Subcutaneous abdominal adipose tissue (tissue), 5 donors: Measurements from ENCODE around the gene EFHD1.
"Not testable (repeated sequence)": the region's sequence is repeated elsewhere in the genome, so short reads cannot be mapped to it uniquely, and the experiment has no call there.

ENCODE experiments used
- H3K27ac ChIP-seq: one replicate; pipeline ENCODE4 v1.7.0; 2013; ENCODE audit warnings: low read depth, mild to moderate bottlenecking, inconsistent platforms, low read length, moderate library complexity
- H3K27me3 ChIP-seq, 5 donors: one replicate each; pipeline ENCODE4 v1.7.0; 2013; ENCODE audit warnings: low read length in 5 of 5, inconsistent platforms in 1 of 5; ENCODE audit not compliant: control insufficient read depth in 5 of 5, insufficient read depth in 4 of 5
- H3K36me3 ChIP-seq, 5 donors: one replicate each; pipeline ENCODE4 v1.7.0; 2013; ENCODE audit warnings: low read length in 5 of 5; ENCODE audit not compliant: control insufficient read depth in 5 of 5, insufficient read depth in 5 of 5
- H3K4me1 ChIP-seq, 5 donors: one replicate each; pipeline ENCODE4 v1.7.0; 2013; ENCODE audit warnings: low read length in 5 of 5, mild to moderate bottlenecking in 3 of 5, moderate library complexity in 1 of 5; ENCODE audit not compliant: control insufficient read depth in 5 of 5, insufficient read depth in 5 of 5
- H3K4me3 ChIP-seq, 5 donors: one replicate each; pipeline ENCODE4 v1.7.0; 2013; ENCODE audit warnings: low read length in 5 of 5, low read depth in 1 of 5
- H3K9ac ChIP-seq, 5 donors: one replicate each; pipeline ENCODE4 v1.7.0; 2013; ENCODE audit warnings: low read length in 5 of 5, mild to moderate bottlenecking in 4 of 5, moderate library complexity in 3 of 5
- H3K9me3 ChIP-seq, 5 donors: one replicate each; pipeline ENCODE4 v1.7.0; 2013; ENCODE audit warnings: low read length in 5 of 5; ENCODE audit not compliant: control insufficient read depth in 5 of 5
- donor health status: healthy.
- donor health status: healthy.
- donor health status: healthy.
- donor health status: healthy.
- donor health status: healthy.

EFHD1 gene

DNA sequence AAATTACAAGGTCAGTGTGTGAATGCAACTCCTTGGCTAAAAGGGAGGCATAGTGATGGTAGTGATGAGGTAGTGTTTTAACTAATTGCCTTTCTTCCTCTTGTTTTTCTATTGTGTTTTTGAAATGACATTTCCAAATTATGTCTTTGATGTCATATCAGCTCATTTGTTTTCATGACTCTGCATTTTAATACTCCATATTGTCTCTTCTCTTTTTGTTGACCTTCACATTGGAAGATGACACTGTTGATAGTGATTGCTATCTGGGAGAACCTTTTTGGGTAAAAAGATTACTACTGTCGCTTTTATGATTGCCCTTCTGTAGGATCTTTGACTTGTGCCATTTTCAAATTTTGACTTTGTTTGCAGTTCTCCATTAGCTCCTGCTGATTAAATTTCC is 66.8 kb downstream of the EFHD1 start:
- Histone ChIP-seq H3K27ac (no peak overlapping the region), H3K4me3 (no peak overlapping the region), H3K4me1 (peaks cover 0 to 48% (median 35%) of the 10 kb centered on the region in 5 donors), H3K9me3 (no peaks in the 10 kb centered on the region), H3K27me3 (no peaks in the 10 kb centered on the region), H3K36me3 (peaks cover 2 to 15% (median 9%) of the 10 kb centered on the region in 5 donors), H3K9ac (no peak overlapping the region)

GRCh38 chr2:232707076-232707475 is 73.7 kb downstream of the EFHD1 start:
- no peak overlapping the region for H3K9ac ChIP-seq
- no peaks in the 10 kb centered on the region for H3K4me1 ChIP-seq
- H3K27me3 ChIP-seq: no peaks in the 10 kb centered on the region
- peaks cover 9 to 44% (median 23%) of the 10 kb centered on the region in 5 donors for H3K36me3 ChIP-seq
- no peak overlapping the region for H3K27ac ChIP-seq
- H3K9me3 ChIP-seq: peaks cover 0 to under 1% (median 0%) of the 10 kb centered on the region in 5 donors
- H3K4me3 ChIP-seq: no peak overlapping the region

DNA sequence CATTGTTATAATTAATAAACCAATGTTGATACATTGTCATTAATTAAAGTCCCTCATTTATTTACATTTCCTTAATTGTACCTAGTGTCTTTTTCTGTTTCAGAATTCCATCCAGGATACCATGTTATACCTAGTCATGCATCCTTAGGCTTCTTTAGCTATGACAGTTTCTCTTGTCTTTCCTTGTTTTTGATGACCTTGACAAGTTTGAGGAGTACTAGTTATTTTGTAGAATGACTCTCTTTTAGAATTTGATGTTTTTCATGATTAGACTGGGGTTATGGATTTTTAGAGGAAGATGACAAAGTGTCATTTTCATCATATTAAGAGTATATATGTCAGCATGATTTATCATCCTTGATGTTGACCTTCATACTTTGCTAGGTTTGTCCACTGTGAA is 80.1 kb downstream of the EFHD1 start:
- Histone ChIP-seq H3K9me3 (peaks cover 0 to 3% (median 0%) of the 10 kb centered on the region in 5 donors), H3K36me3 (peaks cover 6 to 10% (median 9%) of the 10 kb centered on the region in 5 donors), H3K9ac (no peak overlapping the region), H3K27ac (no peak overlapping the region), H3K4me1 (no peaks in the 10 kb centered on the region), H3K27me3 (no peaks in the 10 kb centered on the region), H3K4me3 (no peak overlapping the region)

GRCh38 chr2:232714969-232715368 is 81.6 kb downstream of the EFHD1 start:
- Histone ChIP-seq H3K4me1 (no peaks in the 10 kb centered on the region), H3K9me3 (peaks cover 0 to 3% (median 0%) of the 10 kb centered on the region in 5 donors), H3K36me3 (peaks cover 4 to 13% (median 10%) of the 10 kb centered on the region in 5 donors)

DNA sequence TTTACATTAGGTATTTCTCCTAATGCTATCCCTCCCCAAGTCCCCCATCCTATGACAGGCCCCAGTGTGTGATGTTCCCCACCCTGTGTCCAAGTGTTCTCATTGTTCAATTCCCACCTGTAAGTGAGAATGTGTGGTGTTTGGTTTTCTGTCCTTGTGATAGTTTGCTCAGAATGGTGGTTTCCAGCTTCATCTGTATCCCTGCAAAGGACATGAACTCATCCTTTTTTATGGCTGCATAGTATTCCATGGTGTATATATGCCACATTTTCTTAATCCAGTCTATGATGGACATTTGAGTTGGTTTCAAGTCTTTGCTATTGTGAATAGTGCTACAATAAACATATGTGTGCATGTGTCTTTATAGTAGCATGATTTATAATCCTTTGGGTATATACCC is 86.7 kb downstream of the EFHD1 start:
- peaks cover 0 to 19% (median 15%) of the 10 kb centered on the region in 5 donors for H3K36me3 ChIP-seq
- H3K27me3 ChIP-seq, H3K9ac ChIP-seq, H3K4me1 ChIP-seq, H3K27ac ChIP-seq, H3K4me3 ChIP-seq, H3K9me3 ChIP-seq: not testable (repeated sequence)

More at GRCh38 chr2:232714969-232715368, 81.6 kb downstream of the EFHD1 start:
- Histone ChIP-seq H3K27me3 (no peaks in the 10 kb centered on the region), H3K4me3 (no peak overlapping the region), H3K9ac (no peak overlapping the region), H3K27ac (no peak overlapping the region)

DNA sequence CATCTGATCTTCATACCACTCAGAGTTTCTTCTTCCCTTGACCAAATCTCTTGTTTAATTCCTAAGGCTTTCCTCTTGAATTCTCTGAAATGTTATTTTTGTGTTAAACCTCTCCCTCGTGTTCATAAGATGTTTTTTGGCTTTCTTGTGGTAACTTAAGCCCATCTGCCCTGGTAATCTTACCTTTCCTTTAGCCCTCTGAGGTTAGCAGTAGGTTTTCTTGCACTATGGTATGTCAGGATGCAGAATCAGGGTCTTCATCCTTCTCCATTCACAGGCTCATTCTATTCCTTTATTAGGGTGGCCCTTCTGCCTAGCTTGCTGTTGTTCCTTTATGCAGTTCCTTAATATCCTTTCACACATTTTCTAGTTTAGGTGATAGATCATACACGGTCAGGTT is 87.9 kb downstream of the EFHD1 start:
- no peak overlapping the region for H3K4me3 ChIP-seq
- no peaks in the 10 kb centered on the region for H3K4me1 ChIP-seq
- peaks cover 0 to 30% (median 26%) of the 10 kb centered on the region in 5 donors for H3K36me3 ChIP-seq
- H3K27me3 ChIP-seq: no peaks in the 10 kb centered on the region
- H3K9ac ChIP-seq: no peak overlapping the region
- no peak overlapping the region for H3K27ac ChIP-seq
- no peaks in the 10 kb centered on the region for H3K9me3 ChIP-seq

- Histone ChIP-seq H3K9ac (no peak overlapping the region), H3K27me3 (no peaks in the 10 kb centered on the region), H3K9me3 (no peaks in the 10 kb centered on the region), H3K36me3 (peaks cover 0 to 30% (median 26%) of the 10 kb centered on the region in 5 donors), H3K27ac (no peak overlapping the region), H3K4me3 (no peak overlapping the region), H3K4me1 (no peaks in the 10 kb centered on the region)
Observed at GRCh38 chr2:232721882-232722281, 88.5 kb downstream of the EFHD1 start.

GRCh38 chr2:232723027-232723426 is 89.6 kb downstream of the EFHD1 start:
- H3K27ac ChIP-seq: no peak overlapping the region
- H3K36me3 ChIP-seq: peaks cover 9 to 31% (median 24%) of the 10 kb centered on the region in 5 donors
- H3K4me3 ChIP-seq: no peak overlapping the region
- no peaks in the 10 kb centered on the region for H3K9me3 ChIP-seq
- H3K9ac ChIP-seq: no peak overlapping the region
- no peaks in the 10 kb centered on the region for H3K4me1 ChIP-seq
- H3K27me3 ChIP-seq: no peaks in the 10 kb centered on the region

- Histone ChIP-seq H3K4me3 (no peak overlapping the region), H3K27me3 (no peaks in the 10 kb centered on the region), H3K9me3 (no peaks in the 10 kb centered on the region), H3K36me3 (peaks cover 20 to 39% (median 23%) of the 10 kb centered on the region in 5 donors), H3K27ac (no peak overlapping the region), H3K4me1 (peaks cover 0 to 10% (median 2%) of the 10 kb centered on the region in 5 donors), H3K9ac (no peak overlapping the region)
Observed at GRCh38 chr2:232728785-232729184, 95.4 kb downstream of the EFHD1 start.

- no peaks in the 10 kb centered on the region for H3K9me3 ChIP-seq
- H3K4me1 ChIP-seq: peaks cover 0 to 10% (median 2%) of the 10 kb centered on the region in 5 donors
- no peak overlapping the region for H3K27ac ChIP-seq
- H3K27me3 ChIP-seq: no peaks in the 10 kb centered on the region
- peaks cover 19 to 38% (median 33%) of the 10 kb centered on the region in 5 donors for H3K36me3 ChIP-seq
- no peak overlapping the region for H3K9ac ChIP-seq
- H3K4me3 ChIP-seq: no peak overlapping the region
Observed at GRCh38 chr2:232731470-232731869, 98.1 kb downstream of the EFHD1 start.
